ENCODE measurements around the gene C6orf132.

C6orf132 gene

DNA sequence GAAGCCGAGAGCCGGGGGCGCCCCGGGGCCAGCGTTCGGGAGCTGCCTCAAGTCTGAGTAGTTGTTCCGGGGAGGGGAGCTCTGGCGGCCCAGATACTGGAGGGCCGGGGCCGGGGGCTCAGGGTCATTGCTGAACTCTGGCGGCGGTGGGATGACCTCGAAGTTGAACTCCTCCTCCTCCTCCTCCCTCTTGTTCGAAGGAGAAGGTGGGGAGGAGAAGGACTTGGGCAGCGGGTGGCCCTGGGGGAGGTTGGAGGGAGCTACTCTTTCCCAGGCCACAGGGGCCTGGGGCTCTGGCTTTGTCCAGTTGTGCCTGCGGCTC, 37.7 kb downstream of the C6orf132 start:
- peak in 1 of 2 donors; percentile 10 for DNase-seq (ENCODE audit: low read depth in 2 of 2)

GRCh38 chr6:42104095-42104803, 38.2 kb downstream of the C6orf132 start:
- peak; percentile 57 to 71 for DNase-seq (ENCODE audit: low read depth in 2 of 2)

DNA sequence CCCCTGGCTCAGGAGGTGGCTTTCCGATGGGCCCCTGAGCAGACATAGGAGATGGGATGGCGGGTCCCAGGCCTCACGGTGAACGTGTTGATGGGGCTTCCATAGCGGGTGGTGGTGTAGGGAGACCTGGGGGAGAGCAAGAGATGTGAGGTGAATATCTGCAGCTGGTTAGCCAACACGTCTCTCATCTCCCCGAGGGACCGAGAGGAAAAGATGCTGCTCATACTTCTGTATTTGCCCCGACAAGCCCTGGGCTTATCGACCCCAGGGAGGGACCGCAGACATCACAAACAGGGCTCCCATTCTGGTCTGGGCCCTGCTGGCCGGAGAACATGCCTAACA, 38.7 kb downstream of the C6orf132 start:
- DNase-seq (ENCODE audit: low read depth in 2 of 2): no peak

DNA sequence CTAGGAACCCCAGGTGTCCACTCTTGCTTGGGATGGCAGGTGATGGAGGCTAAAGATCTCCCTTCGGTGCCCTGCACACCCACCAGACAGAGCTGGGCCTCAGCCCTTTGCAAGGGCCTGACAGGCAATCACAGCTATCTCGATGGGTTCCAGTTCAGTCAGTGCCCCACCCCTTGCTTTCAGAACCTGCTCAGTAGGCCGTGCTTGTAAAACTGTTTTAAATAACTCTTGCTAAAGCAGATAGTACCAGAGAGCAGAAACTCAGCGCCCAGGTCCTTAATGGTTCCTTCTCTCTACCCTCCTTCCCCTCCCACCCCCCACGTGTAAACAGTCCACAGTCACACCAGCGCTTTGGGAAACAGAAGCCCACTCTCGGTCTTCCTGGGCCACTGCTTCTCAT, 39.2 kb downstream of the C6orf132 start:
- DNase-seq (ENCODE audit: low read depth in 2 of 2): no peak

DNA sequence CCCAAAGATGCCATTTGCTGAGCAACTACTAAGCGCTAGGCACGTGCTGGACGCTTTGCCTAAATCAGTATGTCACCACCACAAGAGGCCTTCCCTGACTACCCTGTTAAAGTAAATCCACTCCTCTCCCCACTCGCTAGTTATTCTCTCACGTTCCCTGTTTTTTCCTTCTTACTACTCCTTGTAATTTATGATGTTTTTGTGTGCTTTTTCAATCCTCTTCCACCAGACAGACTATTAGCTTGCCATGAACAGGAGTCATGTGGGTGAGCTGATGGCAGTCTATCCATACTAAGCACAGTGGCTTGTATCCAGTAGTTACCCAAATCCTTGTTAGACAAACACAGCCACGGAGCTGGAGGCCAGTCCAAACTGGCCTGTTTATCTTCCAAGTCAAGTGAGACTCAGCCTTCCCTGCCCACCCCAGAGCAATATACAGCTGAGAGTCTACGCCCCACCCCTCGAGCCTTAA, 41.2 kb downstream of the C6orf132 start:
- no peak for DNase-seq (ENCODE audit: low read depth in 2 of 2)

DNA sequence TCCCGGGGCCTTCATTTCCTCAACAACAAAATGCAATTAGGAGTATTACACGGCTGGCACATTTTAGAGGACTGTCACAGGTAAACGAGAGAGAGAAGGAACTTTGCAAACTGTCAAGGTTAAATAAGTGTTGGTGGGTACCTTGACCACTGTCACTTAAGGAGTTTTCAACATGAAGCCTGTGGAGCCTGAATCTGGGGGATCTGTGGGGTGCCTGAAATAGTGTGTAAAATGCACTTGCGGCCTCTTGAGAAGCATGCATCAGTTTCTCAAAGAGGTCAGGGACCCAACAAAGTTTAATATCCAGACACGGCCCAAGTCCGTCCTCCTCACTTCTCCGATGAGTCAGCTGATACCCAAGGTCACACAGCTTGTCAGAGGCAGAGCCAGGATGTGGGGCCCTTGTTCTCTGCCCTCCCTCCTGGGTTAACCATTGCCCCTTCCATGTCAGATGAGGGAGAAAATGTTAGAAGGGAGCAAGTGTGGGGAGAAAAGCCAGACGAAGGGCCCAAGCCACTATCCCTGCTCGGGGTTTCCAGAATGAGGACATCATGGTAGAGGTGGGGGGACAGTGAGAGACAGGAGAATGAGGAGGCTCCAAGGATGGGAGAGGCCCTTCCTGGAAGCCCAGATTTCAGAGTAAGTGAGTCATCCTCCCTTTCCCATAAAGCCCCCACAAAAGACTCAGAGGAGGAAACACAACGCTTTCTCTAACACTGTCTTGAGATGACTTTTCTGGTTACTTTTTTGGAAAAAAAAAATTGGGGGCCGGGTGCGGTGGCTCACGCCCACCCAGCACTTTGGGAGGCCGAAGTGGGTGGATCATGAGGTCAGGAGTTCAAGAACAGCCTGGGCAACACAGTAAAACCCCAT, 42.2 kb downstream of the C6orf132 start:
- no peak for DNase-seq (ENCODE audit: low read depth in 2 of 2)

GRCh38 chr6:42099340-42100028, 42.9 kb downstream of the C6orf132 start:
- DNase-seq (ENCODE audit: low read depth in 2 of 2): no peak

DNA sequence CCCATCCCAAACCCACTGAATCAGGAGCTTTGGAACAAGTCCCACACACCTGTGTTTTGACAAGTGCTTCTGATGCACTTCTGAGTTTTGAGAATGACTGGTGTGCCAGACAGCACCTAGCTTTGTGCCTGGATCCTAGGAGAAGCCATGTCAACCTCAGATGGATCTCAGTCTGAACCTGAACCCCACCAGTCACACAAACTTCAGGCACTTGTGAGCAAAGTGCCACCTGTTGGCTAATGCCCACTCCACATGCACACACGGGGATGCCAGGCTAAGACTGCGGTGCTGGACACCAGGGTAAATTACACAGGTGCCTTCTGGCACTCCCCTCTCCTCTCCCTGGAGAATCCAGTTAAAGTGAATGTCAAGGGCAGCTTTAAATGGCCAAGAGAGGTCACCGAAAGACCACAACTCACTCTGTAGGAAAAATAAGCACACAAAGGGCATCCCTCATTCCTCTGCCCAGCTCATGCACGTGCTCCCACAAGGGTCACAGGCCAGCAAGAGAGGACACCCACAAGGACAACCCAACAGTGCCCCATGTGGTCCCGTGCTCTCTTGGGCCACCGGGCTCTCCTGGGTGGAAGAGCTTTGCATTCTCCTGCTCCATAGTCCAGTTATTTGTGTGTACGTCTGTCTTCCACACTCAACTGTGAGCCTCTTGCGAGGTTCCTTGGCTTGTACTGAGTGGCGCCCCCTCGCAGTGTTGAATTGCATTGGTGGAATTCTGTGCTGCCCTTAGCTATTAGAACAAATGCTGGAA, 46.5 kb downstream of the C6orf132 start:
- no peak for DNase-seq (ENCODE audit: low read depth in 2 of 2)

DNA sequence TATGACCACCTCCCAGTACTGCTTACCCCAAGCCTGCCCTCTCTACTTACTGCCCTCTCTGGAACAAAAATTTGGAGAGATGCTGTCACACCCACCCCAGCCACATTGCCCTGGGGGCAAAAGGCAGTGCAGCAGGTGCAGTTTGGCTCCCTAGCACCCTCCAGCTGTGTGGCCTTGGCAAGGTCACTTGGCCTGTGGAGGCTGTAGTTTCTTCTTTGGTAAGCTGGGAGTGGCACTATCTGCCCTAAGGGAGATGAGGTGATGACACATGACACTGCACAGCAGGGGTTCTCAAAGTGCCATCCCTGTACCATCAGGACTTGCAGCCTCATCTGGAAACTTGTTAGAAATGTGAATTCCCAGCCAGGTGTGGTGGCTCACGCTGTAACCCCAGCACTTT, 47.3 kb downstream of the C6orf132 start:
- no peak for DNase-seq (ENCODE audit: low read depth in 2 of 2)

- DNase-seq (ENCODE audit: low read depth in 2 of 2): no peak
Measured at GRCh38 chr6:42093582-42094329, 48.7 kb downstream of the C6orf132 start.

GRCh38 chr6:42091718-42092023, 50.7 kb downstream of the C6orf132 start:
- DNase-seq (ENCODE audit: low read depth in 2 of 2): no peak

- DNase-seq (ENCODE audit: low read depth in 2 of 2): no peak
Measured at GRCh38 chr6:42090819-42091717, 51.4 kb downstream of the C6orf132 start.

DNA sequence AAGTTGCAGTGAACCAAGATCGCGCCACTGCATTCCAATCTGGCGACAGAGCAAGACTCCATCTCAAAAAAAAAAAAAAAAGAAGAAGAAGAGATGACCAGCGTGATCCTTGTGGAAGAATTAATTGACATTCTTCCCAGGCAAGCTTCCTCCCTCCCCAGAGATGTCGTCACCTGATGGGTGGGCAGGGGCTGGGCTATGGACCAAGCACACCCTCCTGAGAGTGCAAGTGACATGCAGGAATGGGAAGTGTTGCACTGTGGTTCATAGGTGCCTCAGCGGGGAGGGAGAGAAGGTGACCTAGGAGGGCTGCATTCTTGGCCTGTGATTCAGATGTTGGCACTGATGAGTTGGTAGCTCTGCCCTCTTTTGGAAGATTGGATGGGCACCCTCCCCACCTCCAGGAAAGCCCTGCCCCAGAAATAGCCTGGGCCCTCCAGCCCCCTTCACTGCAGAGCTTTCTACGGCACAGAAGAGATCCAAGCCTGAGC, 54.3 kb downstream of the C6orf132 start:
- DNase-seq (ENCODE audit: low read depth in 2 of 2): no peak

GRCh38 chr6:42086046-42087035, 56.1 kb downstream of the C6orf132 start:
- DNase-seq (ENCODE audit: low read depth in 2 of 2): no peak

DNA sequence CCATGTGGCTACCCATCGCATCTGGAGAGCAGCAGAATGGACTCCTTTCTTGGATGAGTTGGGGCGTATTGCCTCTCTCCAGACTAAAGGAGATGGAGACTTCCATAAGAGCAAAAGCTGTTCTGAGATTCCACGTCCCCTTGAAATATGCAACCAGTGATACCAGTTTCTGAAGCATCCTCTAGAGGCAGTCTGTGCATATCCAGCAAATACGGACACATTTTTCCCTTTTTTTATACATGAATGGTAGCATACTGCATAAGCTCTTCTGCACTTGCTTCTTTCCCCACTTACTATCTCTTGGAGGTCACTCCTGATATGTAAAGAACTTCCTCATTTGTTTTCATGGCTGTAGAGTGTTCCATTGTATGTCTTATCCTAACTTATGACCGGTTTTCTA, 57.5 kb downstream of the C6orf132 start:
- DNase-seq (ENCODE audit: low read depth in 2 of 2): no peak

GRCh38 chr6:42083530-42083929, 58.9 kb downstream of the C6orf132 start:
- DNase-seq (ENCODE audit: low read depth in 2 of 2): no peak

- no peak for DNase-seq (ENCODE audit: low read depth in 2 of 2)
Measured at GRCh38 chr6:42079941-42080464, 62.4 kb downstream of the C6orf132 start.

GRCh38 chr6:42078386-42078785, 64.0 kb downstream of the C6orf132 start:
- no peak for DNase-seq (ENCODE audit: low read depth in 2 of 2)
